Osteocyte (in vitro differentiated cells): ENCODE data around the gene PDE1C. TPM values are rescaled to one million over a fixed set of nuclear protein-coding genes. Genes with fewer than 3 reads are reported as not detected.

ENCODE experiments used
- DNase-seq: peaks from one replicate; pipeline ENCODE4 v3.0.0; 2021; ENCODE audit warnings: mixed read lengths; ENCODE audit not compliant: unreplicated experiment; ENCODE audit errors: extremely low spot score
- H3K27ac Mint-ChIP-seq: one replicate; pipeline ENCODE4 v1.8.0; 2021; ENCODE audit warnings: mild to moderate bottlenecking, mixed read lengths; ENCODE audit not compliant: unreplicated experiment
- H3K27me3 Mint-ChIP-seq: one replicate; pipeline ENCODE4 v1.8.0; 2021; ENCODE audit warnings: mixed read lengths; ENCODE audit not compliant: unreplicated experiment
- H3K36me3 Mint-ChIP-seq: one replicate; pipeline ENCODE4 v1.8.0; 2021; ENCODE audit warnings: mixed read lengths; ENCODE audit not compliant: unreplicated experiment
- H3K4me1 Mint-ChIP-seq: one replicate; pipeline ENCODE4 v1.8.0; 2021; ENCODE audit warnings: mixed read lengths; ENCODE audit not compliant: unreplicated experiment
- H3K4me3 Mint-ChIP-seq: one replicate; pipeline ENCODE4 v1.8.0; 2021; ENCODE audit warnings: mild to moderate bottlenecking, moderate library complexity, mixed read lengths; ENCODE audit not compliant: unreplicated experiment
- H3K9me3 Mint-ChIP-seq: one replicate; pipeline ENCODE4 v1.8.0; 2021; ENCODE audit warnings: mixed read lengths; ENCODE audit not compliant: unreplicated experiment
- total RNA-seq: library from RNA; stranded (reverse); gene quantifications from 2 replicates; pipeline ENCODE4 v1.2.1, GENCODE V29; 2021
- TF ChIP-seq, protein P1 (sequence below): fragments of 200-600 bp; sonication (generic); IDR thresholded peaks from 2 replicates; pipeline ENCODE4 v1.5.0; 2021; ENCODE audit warnings: antibody characterized with exemption, mild to moderate bottlenecking, moderate library complexity

Gene PDE1C
- total RNA-seq, 1 donor from 2014 or later: 187 TPM

DNA sequence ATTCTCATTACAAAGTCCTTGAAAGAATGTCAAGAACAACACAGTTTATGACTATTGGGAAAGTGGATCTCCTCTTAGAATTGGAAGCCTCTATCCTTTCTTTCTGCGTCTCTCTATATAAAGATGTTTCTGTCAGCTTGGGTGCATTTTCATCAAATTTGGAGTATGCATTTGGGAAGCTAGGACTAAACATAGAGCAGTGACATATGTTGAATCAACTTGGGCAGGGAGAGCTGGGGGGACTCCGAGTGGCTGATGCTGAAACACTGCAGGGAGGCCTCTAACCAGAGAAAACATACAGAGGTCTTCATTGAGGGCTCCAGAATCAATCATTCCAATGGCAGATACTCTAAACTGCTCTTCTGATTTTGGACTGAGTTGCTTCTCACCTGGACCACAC, 147.4 kb downstream of the PDE1C start:
- Mint-ChIP-seq H3K4me1 (peaks cover 43% of the 10 kb centered on the region), H3K27me3 (no peaks in the 10 kb centered on the region), H3K36me3 (peaks cover 3% of the 10 kb centered on the region), H3K9me3 (peaks cover under 1% of the 10 kb centered on the region), H3K27ac (peak overlapping the region; percentile 58), H3K4me3 (no peak overlapping the region)
- TF ChIP-seq, protein P1, sequence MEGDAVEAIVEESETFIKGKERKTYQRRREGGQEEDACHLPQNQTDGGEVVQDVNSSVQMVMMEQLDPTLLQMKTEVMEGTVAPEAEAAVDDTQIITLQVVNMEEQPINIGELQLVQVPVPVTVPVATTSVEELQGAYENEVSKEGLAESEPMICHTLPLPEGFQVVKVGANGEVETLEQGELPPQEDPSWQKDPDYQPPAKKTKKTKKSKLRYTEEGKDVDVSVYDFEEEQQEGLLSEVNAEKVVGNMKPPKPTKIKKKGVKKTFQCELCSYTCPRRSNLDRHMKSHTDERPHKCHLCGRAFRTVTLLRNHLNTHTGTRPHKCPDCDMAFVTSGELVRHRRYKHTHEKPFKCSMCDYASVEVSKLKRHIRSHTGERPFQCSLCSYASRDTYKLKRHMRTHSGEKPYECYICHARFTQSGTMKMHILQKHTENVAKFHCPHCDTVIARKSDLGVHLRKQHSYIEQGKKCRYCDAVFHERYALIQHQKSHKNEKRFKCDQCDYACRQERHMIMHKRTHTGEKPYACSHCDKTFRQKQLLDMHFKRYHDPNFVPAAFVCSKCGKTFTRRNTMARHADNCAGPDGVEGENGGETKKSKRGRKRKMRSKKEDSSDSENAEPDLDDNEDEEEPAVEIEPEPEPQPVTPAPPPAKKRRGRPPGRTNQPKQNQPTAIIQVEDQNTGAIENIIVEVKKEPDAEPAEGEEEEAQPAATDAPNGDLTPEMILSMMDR: no peak
- no peak for DNase-seq

GRCh38 chr7:31921047-31921446, 149.2 kb downstream of the PDE1C start:
- H3K4me3 Mint-ChIP-seq: no peak overlapping the region
- no peak for DNase-seq
- no peak overlapping the region for H3K27ac Mint-ChIP-seq
- no peaks in the 10 kb centered on the region for H3K9me3 Mint-ChIP-seq
- no peaks in the 10 kb centered on the region for H3K27me3 Mint-ChIP-seq
- H3K36me3 Mint-ChIP-seq: peaks cover under 1% of the 10 kb centered on the region
- peaks cover 50% of the 10 kb centered on the region for H3K4me1 Mint-ChIP-seq
- TF ChIP-seq, protein P1: no peak

GRCh38 chr7:31919678-31920369, 150.4 kb downstream of the PDE1C start:
- TF ChIP-seq, protein P1: no peak
- Mint-ChIP-seq H3K9me3 (no peaks in the 10 kb centered on the region), H3K36me3 (no peaks in the 10 kb centered on the region)

DNA sequence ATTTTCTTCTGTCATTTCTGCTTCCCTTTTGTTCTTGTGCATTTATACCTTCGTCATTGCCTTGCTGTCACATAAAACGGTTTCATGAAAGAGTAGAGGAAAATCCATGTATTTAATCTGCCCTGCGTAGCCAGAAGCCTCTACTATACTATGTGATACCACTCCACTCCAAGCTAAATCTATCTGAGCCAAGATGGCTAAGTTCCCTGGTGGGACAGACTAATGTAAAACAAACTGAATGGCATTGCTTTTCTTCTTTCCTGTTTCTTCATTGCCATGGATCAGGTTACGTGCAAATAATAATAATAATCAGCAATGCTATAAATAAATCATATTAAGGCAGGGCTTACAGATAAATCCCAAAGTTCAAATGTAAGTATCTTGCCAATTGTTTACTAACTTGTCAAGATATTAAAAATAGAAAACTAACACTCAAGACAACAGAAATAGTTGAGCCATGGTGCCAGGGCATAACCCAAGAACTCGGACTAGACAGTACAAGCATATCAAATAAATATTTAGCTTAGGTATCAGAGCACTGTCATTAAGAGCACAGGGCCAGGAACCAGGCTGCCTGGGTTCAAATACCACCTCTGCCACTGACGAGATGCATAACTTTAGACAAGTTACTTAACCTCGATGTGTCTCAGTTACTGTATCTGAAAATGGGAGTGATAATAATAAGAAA, 151.4 kb downstream of the PDE1C start:
- Mint-ChIP-seq H3K27me3 (no peaks in the 10 kb centered on the region), H3K36me3 (no peaks in the 10 kb centered on the region), H3K4me3 (no peak overlapping the region), H3K27ac (no peak overlapping the region), H3K9me3 (no peaks in the 10 kb centered on the region), H3K4me1 (peaks cover 44% of the 10 kb centered on the region)
- no peak for DNase-seq
- TF ChIP-seq, protein P1: no peak

More at GRCh38 chr7:31919678-31920369, 150.4 kb downstream of the PDE1C start:
- peak overlapping the region; percentile 45 for H3K27ac Mint-ChIP-seq
- DNase-seq: no peak
- H3K4me3 Mint-ChIP-seq: no peak overlapping the region
- H3K4me1 Mint-ChIP-seq: peaks cover 49% of the 10 kb centered on the region
- H3K27me3 Mint-ChIP-seq: no peaks in the 10 kb centered on the region

- no peak overlapping the region for H3K27ac Mint-ChIP-seq
- no peaks in the 10 kb centered on the region for H3K36me3 Mint-ChIP-seq
- no peaks in the 10 kb centered on the region for H3K9me3 Mint-ChIP-seq
- H3K4me3 Mint-ChIP-seq: no peak overlapping the region
- TF ChIP-seq, protein P1: no peak
- no peaks in the 10 kb centered on the region for H3K27me3 Mint-ChIP-seq
- DNase-seq: no peak
- H3K4me1 Mint-ChIP-seq: peaks cover 35% of the 10 kb centered on the region
These were observed 153.0 kb downstream of the PDE1C start for GRCh38 chr7:31917256-31917655.
